GM12875 (cell line): ENCODE data around the gene USP31.

ENCODE experiments used
- H3K4me3 ChIP-seq: one replicate; pipeline ENCODE4 v1.5.1; 2011; ENCODE audit warnings: low read depth, low read length, control low read depth
- CTCF ChIP-seq: IDR thresholded peaks from 2 replicates; pipeline ENCODE4 v1.5.1; 2011; ENCODE audit warnings: low read depth, mild to moderate bottlenecking, control low read depth, inconsistent platforms, low read length, moderate library complexity, borderline replicate concordance; ENCODE audit not compliant: insufficient read depth

The USP31 gene

GRCh38 chr16:23039118-23039517 is 110.1 kb downstream of the USP31 start:
- H3K4me3 ChIP-seq = no peak overlapping the region
- TF ChIP-seq CTCF = no peak

GRCh38 chr16:23035240-23035639 is 114.0 kb downstream of the USP31 start:
- H3K4me3 ChIP-seq = no peak overlapping the region
- no peak for TF ChIP-seq CTCF

- TF ChIP-seq CTCF = no peak
Measured at GRCh38 chr16:23031508-23032098, 117.6 kb downstream of the USP31 start.

GRCh38 chr16:23029733-23030420 is 119.4 kb downstream of the USP31 start:
- TF ChIP-seq CTCF = no peak
- no peak overlapping the region for H3K4me3 ChIP-seq

More at GRCh38 chr16:23031508-23032098, 117.6 kb downstream of the USP31 start:
- no peak overlapping the region for H3K4me3 ChIP-seq

GRCh38 chr16:23027386-23027785 is 121.9 kb downstream of the USP31 start:
- no peak for TF ChIP-seq CTCF
- no peak overlapping the region for H3K4me3 ChIP-seq

- TF ChIP-seq CTCF = no peak
Measured at GRCh38 chr16:23026784-23027362, 122.4 kb downstream of the USP31 start.

GRCh38 chr16:23025692-23026307 is 123.5 kb downstream of the USP31 start:
- TF ChIP-seq CTCF = no peak
- no peak overlapping the region for H3K4me3 ChIP-seq

More at GRCh38 chr16:23026784-23027362, 122.4 kb downstream of the USP31 start:
- H3K4me3 ChIP-seq = no peak overlapping the region
